HepG2 (cell line): Measurements from ENCODE around the gene UBE3A.

Experiments used
- BCL6 ChIP-seq: IDR thresholded peaks from 2 replicates; pipeline ENCODE4 v1.6.1; 2016; ENCODE audit warnings: missing genetic modification reagents, missing compliant biosample characterization
- CTCF ChIP-seq: sonication (generic); formaldehyde crosslinking; IDR thresholded peaks from 2 replicates; pipeline ENCODE4 v1.5.0; 2020; ENCODE audit warnings: mild to moderate bottlenecking, missing genetic modification reagents, moderate library complexity
- ERF ChIP-seq: IDR thresholded peaks from 2 replicates; pipeline ENCODE4 v1.6.1; 2018; ENCODE audit warnings: missing biosample characterization, missing genetic modification reagents
- KAT7 ChIP-seq: IDR thresholded peaks from 2 replicates; pipeline ENCODE4 v1.6.1; 2018; ENCODE audit warnings: borderline replicate concordance, missing compliant biosample characterization
- MAF1 ChIP-seq: sonication (generic); formaldehyde crosslinking; IDR thresholded peaks from 2 replicates; pipeline ENCODE4 v1.5.0; 2020; ENCODE audit warnings: missing genetic modification reagents, borderline replicate concordance
- MAX ChIP-seq: IDR thresholded peaks from 2 replicates; pipeline ENCODE4 v1.6.1; 2012; ENCODE audit warnings: inconsistent platforms
- POLR2AphosphoS5 ChIP-seq: IDR thresholded peaks from 2 replicates; pipeline ENCODE4 v1.6.1; 2012; ENCODE audit warnings: low read depth, low read length
- TAF1 ChIP-seq: sonication (generic); formaldehyde crosslinking; IDR thresholded peaks from 2 replicates; pipeline ENCODE4 v1.4.0; 2020; ENCODE audit warnings: missing genetic modification reagents
- TRAFD1 ChIP-seq: sonication (generic); formaldehyde crosslinking; IDR thresholded peaks from 2 replicates; pipeline ENCODE4 v1.5.1; 2020; ENCODE audit warnings: missing genetic modification reagents, mild to moderate bottlenecking, borderline replicate concordance
- ZNF276 ChIP-seq: sonication (generic); formaldehyde crosslinking; IDR thresholded peaks from 2 replicates; pipeline ENCODE4 v1.4.0; 2020; ENCODE audit warnings: mild to moderate bottlenecking, low read depth, missing genetic modification reagents
- ZNF879 ChIP-seq: sonication (generic); formaldehyde crosslinking; IDR thresholded peaks from 2 replicates; pipeline ENCODE4 v1.8.1; 2023; ENCODE audit warnings: missing genetic modification reagents

GRCh38 chr15:25372298-25372697 lies 66.5 kb downstream of the UBE3A start:
- TF ChIP-seq BCL6 (CRISPR knock-in tag) (no peak), POLR2AphosphoS5 (no peak), ZNF879 (CRISPR knock-in tag) (no peak), CTCF (CRISPR knock-in tag) (no peak), KAT7 (no peak), ZNF276 (CRISPR knock-in tag) (no peak), ERF (CRISPR knock-in tag) (no peak), TAF1 (CRISPR knock-in tag) (no peak), TRAFD1 (CRISPR knock-in tag) (no peak), MAX (no peak), MAF1 (CRISPR knock-in tag) (no peak)
